Stimulated activated CD4-positive, alpha-beta T cell treated with anti-CD3 and anti-CD28 coated beads, Interleukin-4, amount 100 ng/mL, for 48 hours (primary cell): Measurements from ENCODE around the gene NAPEPLD.

ENCODE experiments used
- DNase-seq, 2 donors: peaks; one replicate each; pipeline ENCODE4 v3.0.0-alpha.2; 2020; ENCODE audit warnings: low read depth in 2 of 2

The NAPEPLD gene

DNA sequence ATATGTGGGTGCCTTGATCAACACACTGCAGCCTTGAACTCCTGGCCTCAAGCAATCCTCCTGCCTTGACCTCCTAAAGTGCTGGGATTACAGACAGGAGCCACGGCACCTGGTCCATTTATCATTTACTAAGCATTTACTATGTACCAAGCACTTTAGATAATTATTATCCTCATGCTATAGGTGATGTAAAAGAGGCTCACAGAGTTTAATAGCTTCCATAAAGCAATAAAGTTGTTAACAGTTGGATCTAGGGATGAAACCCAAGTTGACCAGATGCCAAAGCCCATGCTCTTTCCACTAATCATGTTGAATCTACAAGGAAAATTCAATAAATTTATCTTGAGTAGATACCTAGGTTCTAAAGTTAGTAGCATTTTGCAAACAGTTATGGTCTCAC is 5.0 kb downstream of the NAPEPLD start:
- DNase-seq, result no peak

DNA sequence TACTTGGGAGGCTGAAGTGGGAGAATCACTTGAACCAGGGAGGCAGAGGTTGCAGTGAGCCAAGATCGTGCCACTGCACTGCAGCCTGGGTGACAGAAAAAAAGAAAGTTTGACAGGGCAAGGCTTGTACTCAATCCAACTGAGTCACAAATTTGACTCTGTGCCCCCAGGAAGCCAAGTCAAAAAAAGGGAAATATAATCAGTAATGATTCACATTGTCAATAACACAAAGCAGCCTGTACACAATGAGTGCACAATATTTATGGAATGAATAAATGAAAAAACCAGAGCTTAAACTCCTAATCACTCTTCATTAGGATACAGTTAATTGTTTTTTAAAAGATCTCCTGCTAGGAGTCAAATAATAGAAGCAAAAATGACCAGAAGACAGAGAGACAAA is 6.4 kb downstream of the NAPEPLD start:
- DNase-seq, result no peak

DNA sequence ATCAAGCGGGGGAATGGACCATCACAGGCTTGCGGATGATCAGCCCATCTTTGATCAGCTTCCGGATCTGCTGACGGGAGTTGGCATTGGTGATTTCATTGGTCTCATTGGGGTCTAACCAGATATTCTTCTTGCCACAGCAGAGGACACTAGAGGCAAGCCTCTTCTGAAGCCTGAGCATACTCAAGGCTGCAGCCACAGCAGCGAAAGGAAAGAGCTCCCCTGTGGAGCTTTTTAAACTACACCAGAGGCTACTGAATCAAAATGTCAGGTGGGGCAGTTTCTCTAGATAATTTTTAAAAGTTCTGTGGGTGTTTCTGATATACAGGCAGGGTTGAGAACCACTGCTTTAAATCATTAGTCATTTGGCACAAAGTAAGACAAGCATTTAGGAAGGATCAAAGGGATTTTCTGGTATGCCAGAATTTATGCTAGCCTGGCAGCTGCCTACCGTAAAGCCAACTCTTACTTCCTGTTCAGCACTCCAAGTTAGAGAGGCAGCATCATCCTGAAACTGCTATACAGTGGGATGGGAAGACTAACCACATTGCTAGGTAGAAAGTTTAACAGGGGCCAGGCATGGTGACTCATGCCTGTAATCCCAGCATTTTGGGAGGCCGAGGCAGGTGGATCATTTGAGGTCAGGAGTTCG is 7.0 kb downstream of the NAPEPLD start:
- DNase-seq, result no peak

DNA sequence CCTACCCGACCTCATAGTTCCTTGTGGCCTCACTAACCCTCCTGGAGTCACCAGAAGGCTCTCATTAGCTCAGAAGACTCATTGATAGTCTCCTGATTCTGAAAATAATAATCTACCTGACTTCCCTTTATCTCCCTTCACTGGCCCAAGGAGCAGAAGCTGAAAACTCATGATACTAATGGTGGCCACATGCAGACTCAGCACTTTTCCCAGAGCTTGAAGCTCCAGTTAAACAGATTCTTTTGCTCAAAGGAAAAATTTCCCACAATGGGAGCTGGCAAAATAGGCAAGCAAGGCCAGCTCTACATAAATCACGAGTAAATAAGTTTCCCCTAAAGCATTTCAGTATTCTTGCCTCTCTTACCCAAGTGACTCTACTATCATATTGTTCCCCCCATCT is 8.2 kb downstream of the NAPEPLD start:
- DNase-seq, result no peak

GRCh38 chr7:103140061-103140460 is 8.8 kb downstream of the NAPEPLD start:
- no peak for DNase-seq

- no peak for DNase-seq
Measured at GRCh38 chr7:103134836-103135554, 13.9 kb downstream of the NAPEPLD start.

- DNase-seq, result no peak
Measured at GRCh38 chr7:103132995-103133688, 15.8 kb downstream of the NAPEPLD start.

DNA sequence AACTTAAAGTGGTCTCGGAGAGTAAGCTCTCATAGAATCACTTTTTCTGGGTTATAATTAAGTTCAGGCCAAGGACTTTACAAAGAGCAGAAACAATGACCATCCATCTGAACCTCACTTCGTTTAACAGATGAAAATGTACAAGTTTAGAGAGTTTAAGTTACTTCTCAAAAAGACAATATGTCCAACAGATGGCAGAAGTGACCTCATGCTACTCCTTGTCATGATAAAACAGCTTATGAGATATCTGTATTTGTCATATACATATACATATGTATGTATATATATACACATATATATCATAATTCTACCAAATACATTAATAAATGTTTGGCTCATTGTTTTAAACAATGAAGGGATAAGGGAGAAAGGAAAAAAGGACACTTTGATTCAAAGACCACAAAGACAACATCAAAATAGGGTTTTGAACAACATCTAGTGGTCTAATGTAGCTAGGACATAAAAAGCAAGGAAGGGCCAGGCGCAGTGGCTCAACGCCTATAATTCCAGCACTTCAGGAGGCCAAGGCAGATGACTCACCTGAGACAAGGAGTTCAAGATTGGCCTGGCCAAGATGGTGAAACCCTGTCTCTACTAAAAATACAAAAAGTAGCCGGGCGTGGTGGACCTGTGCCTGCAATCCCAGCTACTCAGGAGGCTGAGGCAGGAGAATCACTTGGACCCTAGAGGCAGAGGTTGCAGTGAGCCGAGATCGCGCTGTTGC is 17.8 kb downstream of the NAPEPLD start:
- no peak for DNase-seq

DNA sequence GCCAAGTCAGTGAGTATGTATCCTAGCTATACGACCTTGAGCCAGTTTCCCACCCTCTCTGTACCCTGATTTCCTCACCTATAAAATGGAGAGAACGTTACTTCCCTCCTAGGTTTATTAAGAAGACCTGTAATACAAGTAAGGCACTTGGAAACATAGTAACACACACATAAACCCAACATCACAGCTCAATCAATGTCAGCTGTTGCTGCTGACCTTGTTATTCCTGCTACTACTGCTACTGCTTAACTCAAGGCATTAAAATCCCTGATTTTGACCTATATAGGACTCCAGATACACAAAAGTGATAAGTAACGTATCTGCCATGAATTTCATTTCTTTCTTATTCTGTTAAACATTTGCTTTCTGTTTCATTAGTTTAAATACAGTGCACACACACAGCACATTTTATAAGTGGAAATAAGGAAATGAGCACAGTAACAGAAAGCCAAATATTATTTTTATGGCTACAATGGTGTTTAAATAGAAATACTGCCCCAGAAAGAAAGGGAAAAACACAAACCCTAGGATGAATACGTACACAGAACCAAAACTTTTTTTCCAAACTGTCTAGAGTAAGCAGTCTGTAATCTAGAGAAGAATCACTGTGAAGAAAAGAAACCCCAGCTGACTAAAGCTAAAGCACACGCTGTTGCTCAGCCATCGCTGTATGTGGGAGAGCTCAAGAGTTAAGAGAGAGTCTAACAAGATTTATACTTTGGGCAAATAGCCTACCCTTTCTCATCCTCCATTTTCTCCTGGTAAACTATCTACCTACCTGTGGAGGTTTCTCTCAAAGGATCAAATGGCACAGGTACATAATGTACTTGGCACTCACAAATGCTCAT is 19.0 kb downstream of the NAPEPLD start:
- DNase-seq, result no peak

- no peak for DNase-seq
Measured at GRCh38 chr7:103127006-103127405, 21.9 kb downstream of the NAPEPLD start.

DNA sequence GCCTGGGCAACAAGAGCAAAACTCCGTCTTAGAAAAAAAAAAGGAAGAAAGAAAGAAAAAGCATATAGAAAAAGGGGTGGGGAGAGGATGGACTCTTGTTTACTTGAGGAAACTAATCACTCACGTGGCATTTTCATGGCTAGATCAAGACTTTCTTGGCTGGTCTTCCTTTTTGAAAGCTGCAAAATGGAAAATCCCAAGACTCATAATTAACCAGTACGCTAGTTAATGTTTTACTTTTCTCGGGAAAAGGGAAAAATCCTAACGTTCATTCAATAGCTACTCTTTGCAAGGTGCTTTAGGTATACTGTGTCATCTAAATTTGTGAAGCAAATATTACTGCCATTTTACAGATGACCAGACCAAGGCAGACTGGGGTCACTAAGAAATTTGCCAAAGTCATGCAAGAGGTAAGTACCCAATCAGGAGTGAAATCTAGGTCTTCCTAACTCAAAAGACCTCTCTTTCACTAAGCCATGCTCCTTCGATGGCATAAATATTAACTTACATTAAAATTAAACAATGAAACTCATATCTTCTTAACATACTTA is 24.4 kb downstream of the NAPEPLD start:
- no peak for DNase-seq

- DNase-seq, result no peak
Measured at GRCh38 chr7:103123529-103123928, 25.4 kb downstream of the NAPEPLD start.

GRCh38 chr7:103121641-103122040 is 27.3 kb downstream of the NAPEPLD start:
- no peak for DNase-seq

DNA sequence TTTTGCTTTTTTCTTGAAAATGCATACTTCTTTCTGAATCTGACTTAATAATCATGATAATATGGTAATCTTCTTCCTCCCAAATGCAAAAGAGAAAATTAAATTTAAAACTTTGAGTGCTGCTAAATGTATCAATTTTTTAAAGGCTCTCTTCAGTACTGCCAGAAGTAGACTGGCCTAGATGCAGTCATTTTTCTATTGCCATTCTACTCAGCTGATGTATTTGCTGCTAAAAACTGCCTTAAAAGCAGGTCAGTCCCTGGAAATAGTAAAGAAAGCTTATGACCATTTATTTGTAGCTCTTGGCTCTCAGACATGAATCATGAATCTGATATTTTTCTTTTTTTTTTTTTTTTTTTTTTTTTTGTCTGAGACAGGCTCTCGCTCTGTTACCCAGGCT is 28.5 kb downstream of the NAPEPLD start:
- no peak for DNase-seq

DNA sequence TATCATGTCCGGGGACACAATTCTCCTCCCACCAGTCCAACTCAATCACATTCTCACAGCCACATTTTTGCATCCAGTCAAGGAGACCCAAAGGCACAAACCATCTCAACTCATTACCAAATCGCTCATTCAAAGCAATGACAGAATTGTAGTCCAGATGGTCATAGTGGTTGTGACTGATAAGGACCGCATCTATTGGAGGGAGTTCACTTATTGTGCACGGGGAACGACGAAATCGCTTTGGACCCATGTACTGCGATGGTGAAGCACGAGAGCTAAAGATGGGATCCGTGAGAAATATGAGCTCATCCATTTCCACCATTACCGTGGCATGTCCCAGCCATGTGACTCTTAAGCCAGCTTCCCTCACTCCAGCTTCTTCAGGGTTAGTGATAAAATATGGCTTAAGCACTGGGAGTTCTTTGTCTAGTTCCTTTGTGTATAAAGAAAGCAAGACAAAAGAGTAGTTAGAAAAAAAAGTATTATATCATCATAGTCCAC is 29.1 kb downstream of the NAPEPLD start:
- DNase-seq, result no peak

GRCh38 chr7:103117465-103117864 is 31.4 kb downstream of the NAPEPLD start:
- DNase-seq, result no peak

DNA sequence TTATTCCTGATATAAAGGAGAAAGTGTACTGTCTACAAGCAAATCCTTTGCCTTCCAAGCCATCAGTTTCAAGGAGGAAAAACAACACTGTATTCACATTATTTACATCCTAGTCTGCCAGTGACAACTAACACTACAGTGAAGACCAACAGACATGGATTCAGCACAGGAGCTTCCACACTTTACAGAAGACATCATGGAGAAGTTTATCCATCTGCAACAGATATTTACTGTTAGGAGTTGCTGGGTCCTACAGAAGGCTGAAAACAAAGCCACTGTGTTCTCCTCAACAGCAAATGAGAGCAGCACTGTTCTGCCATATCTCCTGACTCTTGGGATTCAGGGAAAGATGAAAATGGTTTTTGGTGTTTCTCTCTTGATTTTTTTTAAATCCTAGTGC is 31.9 kb downstream of the NAPEPLD start:
- DNase-seq, result no peak

DNA sequence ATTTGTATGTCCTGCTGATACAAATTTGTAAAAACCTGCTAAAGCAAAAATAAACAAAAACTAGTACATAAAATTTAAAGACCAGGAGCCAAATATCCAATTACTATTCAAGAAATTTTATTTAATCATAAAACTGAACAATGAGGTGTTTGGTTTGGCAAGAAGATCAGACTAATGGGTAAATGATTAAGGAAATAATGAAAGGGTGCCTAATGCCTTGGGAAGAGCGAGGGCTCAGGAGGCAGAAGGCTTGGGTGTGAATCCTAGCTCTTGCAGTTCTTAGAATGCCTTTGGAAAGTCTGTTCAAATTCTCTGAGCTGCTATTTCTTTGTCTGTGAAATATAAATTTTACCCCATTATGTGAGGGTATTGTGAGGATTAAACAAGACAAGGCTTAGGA is 32.4 kb downstream of the NAPEPLD start:
- no peak for DNase-seq

DNA sequence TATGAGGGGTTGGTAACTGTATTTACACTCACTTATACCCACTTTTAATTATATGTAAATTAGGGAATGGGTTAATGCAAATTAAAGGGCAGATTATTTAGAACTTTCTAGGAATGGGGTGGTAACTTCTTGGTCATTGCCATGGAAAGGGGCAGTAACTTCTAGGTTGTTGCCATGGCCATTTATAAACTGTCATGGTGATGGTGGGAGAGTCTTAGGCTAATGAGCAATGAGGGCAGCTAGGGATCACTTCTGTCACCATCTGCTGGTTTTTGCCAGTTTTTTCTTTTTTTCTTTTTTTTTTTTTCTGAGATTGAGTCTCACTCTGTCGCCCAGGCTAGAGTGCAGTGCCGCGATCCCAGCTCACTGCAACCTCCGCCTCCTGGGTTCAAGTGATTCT is 33.1 kb downstream of the NAPEPLD start:
- no peak for DNase-seq

- DNase-seq, result no peak
Measured at GRCh38 chr7:103114576-103115008, 34.3 kb downstream of the NAPEPLD start.

- no peak for DNase-seq
Measured at GRCh38 chr7:103113164-103113563, 35.7 kb downstream of the NAPEPLD start.
